Spleen (tissue), 7 donors: Measurements from ENCODE around the gene ASF1B.

ENCODE experiments used
- POLR2A ChIP-seq, 3 donors: fragments of 450-650 bp; IDR thresholded peaks; one replicate each; pipeline ENCODE4 v1.5.1; 2017; ENCODE audit warnings: antibody characterized with exemption in 3 of 3, mild to moderate bottlenecking in 1 of 3
- TF ChIP-seq, protein P1 (sequence below), 11 experiments: fragments of 200-600 bp in 7 of 11; fragments of 450-650 bp in 4 of 11; sonication (generic) in 4 of 11; IDR thresholded peaks in 8 of 11; conservative IDR thresholded peaks in 3 of 11; 1 replicate in 7 of 11; 2 replicates in 4 of 11; pipeline versions ENCODE4 v1.4.0 to v1.8.0; 2016 to 2021; ENCODE audit warnings: antibody characterized with exemption in 11 of 11, inconsistent platforms in 4 of 11, mild to moderate bottlenecking in 1 of 11
- donor health status: DM: no; HTN: no; CAD: no; lungs with moderate emphysema.
- donor health status: DM: no; HTN: no; CAD: no.
- donor health status: DM: no; HTN: no; CAD: no.

DNA sequence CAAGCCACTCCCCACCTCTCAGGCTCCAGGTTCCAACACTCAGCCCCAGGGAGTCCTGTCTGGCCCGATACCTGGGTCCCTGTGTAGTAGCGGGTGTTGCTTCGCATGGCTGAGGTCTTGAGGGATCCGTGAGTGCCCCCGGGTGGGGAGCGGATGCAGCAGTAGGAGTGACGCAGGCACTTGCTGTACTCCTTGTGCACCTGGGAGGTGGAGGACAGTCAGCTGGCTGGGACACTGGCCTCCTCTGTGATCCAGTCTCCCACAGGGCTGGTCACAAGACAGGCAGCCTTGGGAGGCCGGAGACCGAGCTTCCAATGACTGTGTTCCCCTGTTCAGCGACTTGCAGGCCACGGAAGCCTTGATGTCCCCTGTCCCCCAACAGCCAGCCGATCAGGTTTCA is 16.3 kb upstream of the ASF1B start:
- no peak for TF ChIP-seq POLR2A (IDR thresholded peaks at IDR 0.05)
- TF ChIP-seq, protein P1, sequence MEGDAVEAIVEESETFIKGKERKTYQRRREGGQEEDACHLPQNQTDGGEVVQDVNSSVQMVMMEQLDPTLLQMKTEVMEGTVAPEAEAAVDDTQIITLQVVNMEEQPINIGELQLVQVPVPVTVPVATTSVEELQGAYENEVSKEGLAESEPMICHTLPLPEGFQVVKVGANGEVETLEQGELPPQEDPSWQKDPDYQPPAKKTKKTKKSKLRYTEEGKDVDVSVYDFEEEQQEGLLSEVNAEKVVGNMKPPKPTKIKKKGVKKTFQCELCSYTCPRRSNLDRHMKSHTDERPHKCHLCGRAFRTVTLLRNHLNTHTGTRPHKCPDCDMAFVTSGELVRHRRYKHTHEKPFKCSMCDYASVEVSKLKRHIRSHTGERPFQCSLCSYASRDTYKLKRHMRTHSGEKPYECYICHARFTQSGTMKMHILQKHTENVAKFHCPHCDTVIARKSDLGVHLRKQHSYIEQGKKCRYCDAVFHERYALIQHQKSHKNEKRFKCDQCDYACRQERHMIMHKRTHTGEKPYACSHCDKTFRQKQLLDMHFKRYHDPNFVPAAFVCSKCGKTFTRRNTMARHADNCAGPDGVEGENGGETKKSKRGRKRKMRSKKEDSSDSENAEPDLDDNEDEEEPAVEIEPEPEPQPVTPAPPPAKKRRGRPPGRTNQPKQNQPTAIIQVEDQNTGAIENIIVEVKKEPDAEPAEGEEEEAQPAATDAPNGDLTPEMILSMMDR (IDR thresholded peaks at IDR 0.05 in 8 of 11, conservative IDR thresholded peaks at IDR 0.05 in 3 of 11) = no peak
